Measurements from ENCODE around the gene SLC2A8.

The SLC2A8 gene

DNA sequence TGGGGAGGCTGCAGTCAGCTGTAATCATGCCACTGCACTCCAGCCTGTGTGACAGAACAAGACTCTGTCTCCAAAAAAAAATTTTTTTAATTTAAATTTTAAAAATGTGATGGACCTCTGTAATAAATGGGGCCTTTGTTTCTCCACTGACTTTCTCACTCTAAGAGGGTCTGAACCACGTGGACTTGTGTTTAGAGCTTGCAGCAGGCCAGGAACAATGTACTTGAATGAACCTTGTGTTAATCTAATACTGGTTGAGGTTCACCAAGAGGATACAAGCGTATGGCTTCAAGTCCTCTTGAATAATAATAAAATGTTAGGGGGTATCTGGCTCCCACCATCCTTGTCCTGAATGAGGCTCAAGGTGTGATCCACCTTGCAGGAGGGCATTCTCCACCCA lies 14.4 kb upstream of the SLC2A8 start:
- DNase-seq (ENCODE audit: low read depth in 2 of 2, low spot score in 1 of 2), result no peak

- no peak for DNase-seq (ENCODE audit: low read depth in 2 of 2, low spot score in 1 of 2)
Measured at GRCh38 chr9:127384016-127384730, 12.8 kb upstream of the SLC2A8 start.

GRCh38 chr9:127384901-127385300 lies 12.1 kb upstream of the SLC2A8 start:
- DNase-seq (ENCODE audit: low read depth in 2 of 2, low spot score in 1 of 2), result no peak

DNA sequence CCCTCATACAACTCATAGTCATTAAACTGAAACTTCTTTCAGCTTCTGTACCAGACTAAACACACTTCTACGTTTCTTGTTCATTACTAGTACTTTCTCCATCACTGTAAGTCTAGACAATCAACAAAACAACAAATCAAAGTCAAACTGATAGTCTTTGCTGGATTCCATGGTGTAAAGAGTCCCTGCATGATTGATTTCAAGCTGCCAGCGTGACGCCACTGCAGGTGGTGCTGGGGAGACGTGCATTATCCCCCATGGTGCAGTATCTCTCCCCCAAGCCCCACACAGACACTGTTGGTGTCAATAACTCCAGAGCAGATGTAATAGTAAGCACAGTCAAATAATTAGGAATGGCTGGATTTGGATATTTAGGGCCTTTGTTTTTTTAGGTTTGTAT lies 10.7 kb upstream of the SLC2A8 start:
- no peak for DNase-seq (ENCODE audit: low read depth in 2 of 2, low spot score in 1 of 2)

DNA sequence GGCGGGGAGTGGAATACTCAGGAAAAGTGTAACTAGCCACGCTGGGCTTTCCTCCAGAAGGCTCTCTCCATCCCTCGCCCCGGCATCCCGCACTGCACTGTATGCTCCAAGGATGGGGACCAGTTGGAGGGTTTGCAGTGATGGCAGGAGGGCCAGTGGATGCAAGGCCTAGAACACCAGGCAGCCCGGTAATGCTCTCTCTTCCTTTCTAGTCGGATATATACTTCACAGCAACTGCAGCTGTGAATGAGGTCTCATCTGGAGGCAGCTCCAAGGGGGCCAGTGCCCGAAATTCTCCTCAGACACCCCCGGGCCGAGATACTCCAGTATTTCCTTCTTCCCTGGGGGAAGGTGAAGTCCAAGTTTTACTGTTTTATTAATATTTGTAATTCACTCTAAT lies 10.0 kb upstream of the SLC2A8 start:
- DNase-seq (ENCODE audit: low read depth in 2 of 2, low spot score in 1 of 2), result no peak

- DNase-seq (ENCODE audit: low read depth in 2 of 2, low spot score in 1 of 2), result peak; percentile 66 to 73
Measured at GRCh38 chr9:127388037-127388855, 8.7 kb upstream of the SLC2A8 start.

DNA sequence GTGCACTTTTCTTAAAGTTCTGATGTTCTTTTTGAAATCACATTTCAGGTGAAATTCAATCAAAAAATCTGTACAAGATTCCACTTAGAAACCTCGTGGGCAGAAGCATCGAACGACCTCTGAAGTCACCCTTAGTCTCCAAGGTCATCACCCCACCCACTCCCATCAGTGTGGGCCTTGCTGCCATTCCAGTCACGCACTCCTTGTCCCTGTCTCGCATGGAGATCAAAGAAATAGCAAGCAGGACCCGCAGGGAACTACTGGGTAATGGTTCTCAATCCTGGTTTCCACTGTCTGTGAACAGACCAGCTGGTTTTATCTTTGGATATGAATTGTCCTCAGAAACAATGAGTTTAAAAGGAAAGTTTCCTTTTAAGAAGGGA lies 8.1 kb upstream of the SLC2A8 start:
- DNase-seq (ENCODE audit: low read depth in 2 of 2, low spot score in 1 of 2), result no peak

- no peak for DNase-seq (ENCODE audit: low read depth in 2 of 2, low spot score in 1 of 2)
Measured at GRCh38 chr9:127389381-127390247, 7.4 kb upstream of the SLC2A8 start.

DNA sequence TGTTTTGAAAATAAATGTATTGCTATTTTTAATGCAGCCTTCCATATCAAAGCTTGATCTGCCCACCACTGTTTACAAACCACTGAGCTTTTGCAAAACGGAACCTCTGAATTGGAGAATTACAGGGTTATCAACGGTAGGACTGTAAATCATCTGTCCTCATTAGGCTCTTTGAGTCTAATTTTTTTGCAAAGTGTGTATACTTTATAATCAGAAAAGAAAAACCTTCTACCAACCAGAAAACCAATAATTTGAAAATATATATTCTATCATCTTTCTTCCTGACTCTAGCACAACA lies 6.8 kb upstream of the SLC2A8 start:
- no peak for DNase-seq (ENCODE audit: low read depth in 2 of 2, low spot score in 1 of 2)

DNA sequence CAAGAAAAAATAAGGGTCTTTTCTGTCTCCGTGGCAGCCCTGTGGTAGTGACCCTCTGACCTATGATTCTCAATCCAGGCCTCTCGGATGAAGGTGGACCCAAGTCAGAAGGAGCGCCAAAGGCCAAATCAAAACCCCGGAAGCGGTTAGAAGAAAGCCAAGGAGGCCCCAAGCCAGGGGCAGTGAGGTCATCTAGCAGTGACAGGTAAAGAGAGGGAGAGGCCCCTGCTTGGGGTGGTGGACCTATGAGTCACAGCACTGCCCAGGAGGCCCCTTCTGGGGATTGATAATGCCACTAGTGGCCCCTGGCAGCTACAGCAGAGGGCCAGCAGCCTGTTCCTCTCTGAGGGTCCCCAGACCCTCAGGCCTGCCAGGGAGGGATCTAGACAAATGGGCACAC lies 6.4 kb upstream of the SLC2A8 start:
- no peak for DNase-seq (ENCODE audit: low read depth in 2 of 2, low spot score in 1 of 2)

- DNase-seq (ENCODE audit: low read depth in 2 of 2, low spot score in 1 of 2), result no peak
Measured at GRCh38 chr9:127392166-127392565, 4.8 kb upstream of the SLC2A8 start.

DNA sequence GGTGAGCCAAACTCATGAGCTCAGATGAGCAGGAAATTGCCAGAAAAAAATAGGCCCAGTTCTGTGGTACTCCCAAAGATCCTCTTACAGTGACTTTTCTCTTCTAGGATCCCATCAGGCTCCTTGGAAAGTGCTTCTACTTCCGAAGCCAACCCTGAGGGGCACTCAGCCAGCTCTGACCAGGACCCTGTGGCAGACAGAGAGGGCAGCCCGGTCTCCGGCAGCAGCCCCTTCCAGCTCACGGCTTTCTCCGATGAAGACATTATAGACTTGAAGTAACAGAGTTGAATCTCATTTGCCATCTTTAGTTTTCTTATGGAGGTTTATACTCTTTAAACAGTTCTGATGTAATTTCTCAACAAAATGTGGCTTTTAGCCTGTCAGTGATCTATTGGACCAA lies 4.0 kb upstream of the SLC2A8 start:
- no peak for DNase-seq (ENCODE audit: low read depth in 2 of 2, low spot score in 1 of 2)

DNA sequence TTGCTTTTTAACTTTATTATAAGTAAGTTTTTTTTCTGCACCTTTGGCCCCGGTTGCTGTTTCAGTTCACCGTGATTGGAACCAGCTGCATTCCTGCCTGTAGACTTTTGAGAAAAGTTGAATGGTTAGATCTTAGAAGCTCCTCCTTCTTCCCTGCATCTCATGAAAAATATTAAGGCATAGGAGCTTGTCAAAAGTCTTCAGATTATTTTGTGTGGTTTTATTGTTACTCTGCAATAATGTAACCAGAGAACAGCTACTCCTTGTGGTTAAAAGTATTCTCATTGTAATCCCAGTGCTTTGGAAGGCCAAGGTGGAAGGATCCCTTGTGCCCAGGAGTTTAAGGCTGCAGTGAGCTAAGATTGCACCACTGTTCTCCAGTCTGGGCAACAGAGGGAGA lies 3.3 kb upstream of the SLC2A8 start:
- no peak for DNase-seq (ENCODE audit: low read depth in 2 of 2, low spot score in 1 of 2)

GRCh38 chr9:127395497-127396252 lies 1.3 kb upstream of the SLC2A8 start:
- no peak for DNase-seq (ENCODE audit: low read depth in 2 of 2, low spot score in 1 of 2)

GRCh38 chr9:127396253-127396807 lies 639 bp upstream of the SLC2A8 start:
- no peak for DNase-seq (ENCODE audit: low read depth in 2 of 2, low spot score in 1 of 2)

GRCh38 chr9:127397646-127398274 lies 791 bp downstream of the SLC2A8 start:
- DNase-seq (ENCODE audit: low read depth in 2 of 2, low spot score in 1 of 2), result no peak

- no peak for DNase-seq (ENCODE audit: low read depth in 2 of 2, low spot score in 1 of 2)
Measured at GRCh38 chr9:127398275-127398647, 1.3 kb downstream of the SLC2A8 start.

GRCh38 chr9:127398715-127399400 lies 1.9 kb downstream of the SLC2A8 start:
- no peak for DNase-seq (ENCODE audit: low read depth in 2 of 2, low spot score in 1 of 2)

- DNase-seq (ENCODE audit: low read depth in 2 of 2, low spot score in 1 of 2), result no peak
Measured at GRCh38 chr9:127399736-127400269, 2.8 kb downstream of the SLC2A8 start.
